Erythroblast (primary cell): ENCODE measurements around the gene CYB561D1.

Experiments
- GATA1 ChIP-seq: IDR thresholded peaks from 2 replicates; pipeline ENCODE4 v1.6.1; 2011; ENCODE audit warnings: low read depth, mild to moderate bottlenecking, control low read depth, low read length, moderate library complexity
- POLR2A ChIP-seq: IDR thresholded peaks from 2 replicates; pipeline ENCODE4 v1.6.1; 2011; ENCODE audit warnings: mild to moderate bottlenecking, low read length

DNA sequence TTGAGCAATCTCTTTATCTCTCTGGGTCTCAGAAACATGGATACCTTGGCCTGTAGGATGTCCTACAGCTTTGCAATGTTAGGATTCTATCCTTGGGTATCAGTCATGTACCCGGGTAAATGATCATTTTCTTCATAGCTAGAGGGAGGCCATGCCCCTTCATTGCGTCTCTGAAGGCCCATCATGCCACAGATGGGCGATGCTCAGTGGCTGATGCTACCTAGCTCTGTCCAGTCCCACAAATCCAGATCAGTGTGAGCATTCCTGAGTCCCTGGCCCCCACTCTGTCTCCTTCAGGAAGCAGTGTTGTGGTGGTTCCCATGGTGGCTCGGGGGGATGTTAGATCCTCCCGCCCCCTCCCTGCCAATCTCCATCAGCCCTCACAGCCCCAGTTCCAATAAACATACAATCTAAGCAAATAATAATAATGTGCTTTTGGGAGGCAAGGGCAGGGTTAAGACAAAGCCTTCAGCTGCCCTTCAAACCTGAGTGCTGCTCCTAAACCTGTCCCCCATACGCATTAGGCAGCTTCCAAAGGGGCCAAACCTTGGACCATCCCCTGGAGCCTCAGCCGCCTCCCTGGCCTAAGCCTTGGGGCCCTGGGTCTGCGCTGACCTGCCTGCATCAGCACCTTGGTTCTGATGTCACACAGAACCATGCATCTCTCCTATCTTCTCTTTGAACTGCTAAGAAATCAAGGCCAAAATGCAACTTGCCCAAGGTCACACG is 45.1 kb downstream of the CYB561D1 start:
- TF ChIP-seq POLR2A: no peak
- no peak for TF ChIP-seq GATA1
